Left ventricle myocardium inferior (tissue), 1 donor: ENCODE measurements around the gene GP9. TPM values are rescaled to one million over a fixed set of nuclear protein-coding genes. Genes with fewer than 3 reads are reported as not detected.
"Not testable (repeated sequence)": the region's sequence is repeated elsewhere in the genome, so short reads cannot be mapped to it uniquely, and the experiment has no call there.

Experiments
- DNase-seq: peaks from one replicate; pipeline ENCODE4 v3.0.0-alpha.2; 2020
- H3K27ac ChIP-seq: fragments of 200-600 bp; replicated peaks from 2 replicates; pipeline ENCODE4 v1.8.0; 2021
- H3K27me3 ChIP-seq: fragments of 200-600 bp; 2 replicates; pipeline ENCODE4 v1.8.0; 2021; ENCODE audit warnings: low read depth
- H3K36me3 ChIP-seq: fragments of 200-600 bp; 2 replicates; pipeline ENCODE4 v1.8.0; 2021
- H3K4me1 ChIP-seq: fragments of 200-600 bp; 2 replicates; pipeline ENCODE4 v1.8.0; 2021
- H3K4me3 ChIP-seq: fragments of 200-600 bp; 2 replicates; pipeline ENCODE4 v1.8.0; 2021; ENCODE audit warnings: mild to moderate bottlenecking, moderate library complexity
- H3K9me3 ChIP-seq: fragments of 200-600 bp; replicated peaks from 2 replicates; pipeline ENCODE4 v1.8.0; 2021
- CTCF ChIP-seq: fragments of 200-600 bp; IDR thresholded peaks from 2 replicates; pipeline ENCODE4 v1.8.0; 2021; ENCODE audit warnings: antibody characterized with exemption, mild to moderate bottlenecking, borderline replicate concordance
- intact Hi-C: fragments of 100-400 bp; cut with micrococcal nuclease; formaldehyde crosslinking; loops from one replicate; pipeline ENCODE4 v1.11.0; 2022
- total RNA-seq: library from RNA; stranded (reverse); fragmentation: NEBNext Ultra II Directional; extraction: Animal tissue kit (Norgen Biotek cat#: 25700); gene quantifications from one replicate; pipeline ENCODE4 v1.2.1, GENCODE V29; 2021
- donor health status: DM: no; HTN: yes; CAD: no; lungs with severe emphysema.

Gene GP9
- total RNA-seq, 1 donor from 2014 or later: not detected

- Histone ChIP-seq H3K27me3 (no peaks in the 10 kb centered on the region), H3K27ac (no peak overlapping the region), H3K4me3 (no peak overlapping the region), H3K36me3 (no peaks in the 10 kb centered on the region), H3K9me3 (no peaks in the 10 kb centered on the region), H3K4me1 (peaks cover 12% of the 10 kb centered on the region)
- no peak for DNase-seq
- intact Hi-C loops: no loop called here
- TF ChIP-seq CTCF: no peak
Measured at GRCh38 chr3:129085818-129086217, 25.2 kb downstream of the GP9 start.

GRCh38 chr3:129087138-129087702, 26.6 kb downstream of the GP9 start:
- H3K9me3 ChIP-seq: no peaks in the 10 kb centered on the region
- peak; percentile 45 for DNase-seq
- H3K27me3 ChIP-seq: no peaks in the 10 kb centered on the region
- peak overlapping the region; percentile 74 for H3K27ac ChIP-seq
- H3K4me1 ChIP-seq: peaks cover 12% of the 10 kb centered on the region
- TF ChIP-seq CTCF: no peak
- H3K4me3 ChIP-seq: no peak overlapping the region
- intact Hi-C loops: no loop called here
- H3K36me3 ChIP-seq: peaks cover 10% of the 10 kb centered on the region

GRCh38 chr3:129087904-129088303, 27.3 kb downstream of the GP9 start:
- peak overlapping the region; percentile 74 for H3K27ac ChIP-seq
- intact Hi-C loops: not testable (repeated sequence)
- peak; percentile 29 for DNase-seq

DNA sequence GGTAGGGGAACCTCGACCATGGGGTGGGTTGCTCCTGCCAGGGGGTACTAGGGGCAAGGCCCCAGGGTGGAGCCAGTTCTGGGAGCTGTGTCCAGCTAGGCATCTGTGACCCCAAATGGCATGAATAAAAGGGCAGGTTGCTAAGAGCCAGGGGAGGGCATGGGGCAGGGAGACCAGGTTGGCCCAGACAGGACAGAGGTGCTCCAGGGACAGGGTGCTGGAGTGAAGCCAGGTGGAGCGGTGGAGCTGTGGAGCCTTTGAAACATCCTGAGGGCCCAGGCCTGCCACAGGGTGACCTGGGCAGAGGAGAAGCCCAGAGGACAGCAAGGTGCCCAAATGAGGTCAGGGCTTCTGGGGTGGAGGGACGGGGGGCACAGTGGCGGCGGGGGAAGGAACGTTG, 27.7 kb downstream of the GP9 start:
- H3K27me3 ChIP-seq, DNase-seq, H3K9me3 ChIP-seq, H3K27ac ChIP-seq, intact Hi-C loops, H3K4me3 ChIP-seq: not testable (repeated sequence)
- Histone ChIP-seq H3K4me1 (peaks cover 12% of the 10 kb centered on the region), H3K36me3 (peaks cover 19% of the 10 kb centered on the region)

More at GRCh38 chr3:129087904-129088303, 27.3 kb downstream of the GP9 start:
- not testable (repeated sequence) for H3K9me3 ChIP-seq, H3K27me3 ChIP-seq, H3K4me3 ChIP-seq
- H3K4me1 ChIP-seq: peaks cover 12% of the 10 kb centered on the region
- peaks cover 14% of the 10 kb centered on the region for H3K36me3 ChIP-seq

DNA sequence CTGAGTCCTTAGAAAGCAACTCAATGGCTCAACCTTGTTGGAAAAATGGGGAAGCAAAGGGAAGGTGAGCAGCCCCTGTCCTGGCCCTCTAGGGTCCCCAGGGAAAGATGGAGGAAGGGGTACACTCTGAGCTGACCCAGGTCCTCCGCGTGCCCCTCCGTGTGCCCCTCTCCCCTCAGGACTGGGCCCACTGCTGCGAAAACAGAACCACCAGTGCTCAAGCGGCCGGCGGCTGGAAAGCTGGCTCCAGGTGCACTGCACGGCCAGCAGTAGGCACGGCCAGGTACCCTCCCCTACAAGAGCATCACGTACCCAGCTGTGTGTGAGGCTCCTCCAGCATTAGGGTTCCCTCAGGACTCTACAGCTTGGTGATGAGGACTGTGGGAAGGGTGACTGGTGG, 34.7 kb downstream of the GP9 start:
- H3K4me3 ChIP-seq: no peak overlapping the region
- H3K36me3 ChIP-seq: peaks cover 32% of the 10 kb centered on the region
- H3K9me3 ChIP-seq: no peaks in the 10 kb centered on the region
- intact Hi-C loops: no loop called here
- no peaks in the 10 kb centered on the region for H3K27me3 ChIP-seq
- TF ChIP-seq CTCF: no peak
- no peak for DNase-seq
- no peaks in the 10 kb centered on the region for H3K4me1 ChIP-seq
- no peak overlapping the region for H3K27ac ChIP-seq

- intact Hi-C loops: no loop called here
- no peak overlapping the region for H3K27ac ChIP-seq
- no peak overlapping the region for H3K4me3 ChIP-seq
- no peak for DNase-seq
- H3K4me1 ChIP-seq: peaks cover 15% of the 10 kb centered on the region
- H3K27me3 ChIP-seq: no peaks in the 10 kb centered on the region
- no peaks in the 10 kb centered on the region for H3K36me3 ChIP-seq
- no peaks in the 10 kb centered on the region for H3K9me3 ChIP-seq
- TF ChIP-seq CTCF: no peak
Measured at GRCh38 chr3:129100274-129100673, 39.7 kb downstream of the GP9 start.
